Activated CD4-positive, alpha-beta T cell treated with anti-CD3 and anti-CD28 coated beads, Interleukin-2, amount 50 U/mL, for 48 hours (primary cell): ENCODE results near the gene TTC3.

Experiments used
- DNase-seq, 2 experiments: peaks; one replicate each; pipeline ENCODE4 v3.0.0-alpha.2; 2020

Gene TTC3

DNA sequence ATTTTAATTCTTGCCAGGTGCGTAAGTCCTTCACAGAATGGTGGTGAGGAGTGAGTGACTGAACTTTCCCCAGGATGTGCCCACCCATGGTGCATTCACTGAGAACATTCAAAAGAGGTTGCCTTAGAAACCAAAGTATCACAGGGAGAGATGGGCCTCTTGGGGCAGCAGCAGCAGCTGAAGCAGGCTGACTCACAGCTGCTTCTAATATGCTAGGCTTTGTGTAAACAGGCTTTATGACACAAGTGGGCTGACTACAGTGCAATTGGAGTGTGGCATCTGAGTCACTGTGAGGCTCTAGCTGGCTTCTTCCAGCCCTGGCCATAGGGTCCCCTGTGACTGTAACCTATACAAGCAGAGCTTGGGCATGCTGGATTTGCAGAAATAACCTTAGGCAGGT lies 12.8 kb upstream of the TTC3 start:
- DNase-seq = no peak

GRCh38 chr21:37061926-37062592 lies 11.0 kb upstream of the TTC3 start:
- no peak for DNase-seq

- no peak for DNase-seq
These were observed 10.5 kb upstream of the TTC3 start for GRCh38 chr21:37062593-37062935.

DNA sequence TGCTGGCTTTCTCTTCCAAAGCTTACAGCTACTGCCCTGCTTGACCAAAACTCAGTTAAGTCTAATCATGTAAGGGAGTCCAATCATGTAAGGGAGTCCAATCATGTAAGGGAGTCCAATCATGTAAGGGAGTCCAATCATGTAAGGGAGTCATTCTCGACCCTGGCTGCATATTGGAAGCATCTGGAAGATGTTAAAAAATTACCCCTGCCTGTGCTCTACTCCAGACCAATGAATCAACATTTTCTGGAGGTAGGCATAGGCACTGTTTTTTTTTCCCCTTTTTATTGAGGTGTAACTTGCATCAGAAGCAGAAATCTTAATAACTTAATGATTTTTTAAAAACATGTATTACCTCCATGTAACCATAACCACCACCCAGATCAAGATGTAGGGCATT lies 9.6 kb upstream of the TTC3 start:
- DNase-seq = no peak

DNA sequence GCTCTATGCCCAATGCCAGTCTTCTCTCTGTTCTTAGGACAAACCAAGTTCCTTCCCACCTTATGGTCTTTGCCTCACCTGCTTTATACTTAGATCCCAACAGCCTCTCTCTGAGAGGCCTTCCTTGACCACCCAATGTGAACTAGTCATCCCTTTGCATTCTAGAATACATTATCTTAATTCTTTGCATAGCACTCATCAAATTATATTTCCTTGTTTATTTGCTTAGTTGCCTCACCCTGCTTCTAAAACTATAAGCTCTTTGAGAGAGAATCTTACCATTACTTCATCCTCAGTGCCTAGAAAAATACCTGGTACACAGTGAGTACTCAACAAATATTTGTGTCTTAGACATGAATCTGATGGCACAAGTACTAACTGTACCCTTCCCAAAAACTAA lies 8.2 kb upstream of the TTC3 start:
- no peak for DNase-seq

DNA sequence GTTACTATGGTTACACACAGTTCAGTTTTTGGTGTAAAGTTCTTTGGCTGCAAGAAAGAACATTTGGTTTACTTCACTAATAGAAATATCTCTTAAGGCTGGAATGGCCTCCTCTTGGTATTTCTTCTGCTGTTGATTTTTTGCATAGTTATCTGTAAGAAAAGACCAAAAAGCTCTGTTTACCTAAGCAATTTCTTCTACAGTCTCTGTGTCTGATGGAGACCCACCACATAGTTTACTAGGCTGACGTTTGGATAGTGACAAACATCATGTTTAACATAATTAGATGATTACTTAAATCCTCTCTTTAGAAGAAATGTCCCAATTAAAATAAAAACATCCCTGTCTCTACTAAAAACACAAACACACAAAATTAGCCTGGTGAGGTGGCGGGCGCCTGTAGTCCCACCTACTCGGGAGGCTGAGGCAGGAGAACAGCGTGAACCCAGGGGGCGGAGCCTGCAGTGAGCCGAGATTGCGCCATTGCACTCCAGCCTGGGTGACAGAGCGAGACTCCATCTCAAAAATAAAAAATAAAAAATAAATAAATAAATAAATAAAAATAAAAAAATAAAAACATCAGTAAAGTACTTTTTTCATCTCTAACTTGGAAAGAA lies 7.4 kb upstream of the TTC3 start:
- no peak for DNase-seq

DNA sequence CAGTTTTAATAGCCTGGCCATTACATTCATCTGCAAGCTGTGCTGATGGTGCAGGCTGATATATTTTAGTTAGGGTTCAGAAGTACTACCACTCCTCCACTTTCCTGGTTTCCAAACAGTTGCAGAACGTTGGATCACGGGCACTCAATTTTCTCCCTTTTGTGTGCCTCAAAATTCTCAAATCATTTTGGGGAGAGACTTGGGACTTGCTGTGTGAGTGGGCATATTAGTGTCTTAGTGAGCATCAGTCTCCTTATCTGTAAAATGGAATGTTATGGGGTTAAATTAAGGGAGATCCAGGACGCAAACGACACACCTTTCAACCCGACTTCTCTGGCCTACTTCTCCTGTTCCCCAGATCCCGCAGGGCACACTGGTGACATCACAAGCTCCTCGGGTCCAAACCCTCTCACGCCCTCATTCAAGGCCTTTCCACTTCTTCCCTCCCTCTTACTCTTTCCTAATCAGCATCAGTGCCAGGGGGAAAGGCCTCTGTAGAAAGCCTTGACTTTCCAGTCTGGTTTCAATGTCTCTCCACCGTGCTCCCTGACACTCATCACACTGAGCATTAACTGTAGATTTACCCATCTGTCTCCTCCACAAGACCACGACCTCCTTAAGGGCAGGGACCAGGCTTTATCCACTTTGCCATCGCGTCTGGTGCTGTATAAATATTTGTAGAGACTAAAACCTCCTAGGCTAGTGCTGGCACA lies 1.3 kb upstream of the TTC3 start:
- peak; percentile 12 to 14 for DNase-seq

- DNase-seq = no peak
These were observed 623 bp upstream of the TTC3 start for GRCh38 chr21:37072274-37072987.

DNA sequence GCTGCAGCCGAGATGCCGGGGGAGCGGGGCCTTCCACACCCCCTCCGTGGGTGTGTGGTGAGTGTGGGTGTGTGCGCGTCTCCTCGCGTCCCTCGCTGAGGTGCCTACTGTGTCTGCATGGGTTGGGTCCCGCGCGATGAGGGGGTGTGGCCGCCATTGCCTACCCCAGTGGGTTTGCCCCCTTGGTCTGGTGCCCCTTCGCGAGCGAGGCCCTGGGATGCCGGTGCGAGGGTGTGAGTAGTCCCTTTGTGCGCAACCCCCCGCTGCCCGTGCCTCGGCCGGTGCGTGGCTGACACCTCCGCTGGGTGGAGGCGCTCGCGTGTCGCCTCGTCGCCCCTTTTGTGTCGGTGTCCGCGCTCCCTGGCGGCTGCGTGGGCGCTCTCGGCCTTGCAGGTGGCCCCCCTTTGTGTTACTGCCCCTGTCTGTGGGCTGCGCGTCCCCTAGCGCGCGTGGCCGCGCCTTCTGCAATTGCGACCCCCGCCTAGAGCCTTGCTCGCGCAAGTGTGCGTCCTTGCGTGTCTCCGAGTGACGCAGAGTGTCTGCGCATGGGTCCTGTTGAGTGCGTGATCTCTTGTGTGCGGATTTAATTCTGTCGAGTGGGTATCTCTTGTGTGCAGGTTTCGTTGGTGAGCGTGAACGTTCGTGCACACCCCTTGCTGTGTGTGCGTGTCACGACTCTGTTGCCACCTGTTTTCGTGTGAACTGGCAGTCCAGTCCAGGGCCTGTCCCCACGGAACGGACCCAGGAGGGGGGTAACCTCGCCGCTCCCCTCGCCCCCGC lies 553 bp downstream of the TTC3 start:
- DNase-seq = peak; percentile 60 to 65

- DNase-seq = no peak
These were observed 1.1 kb downstream of the TTC3 start for GRCh38 chr21:37074197-37074510.

DNA sequence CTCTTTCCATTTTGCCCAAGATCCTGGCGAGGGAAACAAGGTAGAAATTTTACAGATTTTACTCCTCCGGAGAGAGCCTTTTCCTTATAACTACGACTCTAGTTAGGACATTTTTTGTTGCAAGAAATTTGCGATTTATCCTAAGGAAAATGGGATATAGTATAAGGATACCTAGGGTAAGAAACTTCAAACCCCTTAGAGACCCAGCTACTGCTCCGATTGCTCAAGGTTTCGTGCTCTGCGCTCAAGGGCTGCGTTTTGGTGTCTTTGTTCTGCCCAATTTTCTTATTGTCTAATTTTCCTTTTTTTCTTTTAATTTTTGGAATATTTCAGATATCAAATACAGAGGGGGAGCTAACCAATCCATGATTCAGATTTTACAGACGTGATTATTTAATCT lies 1.5 kb downstream of the TTC3 start:
- DNase-seq = no peak

GRCh38 chr21:37075214-37075770 lies 2.2 kb downstream of the TTC3 start:
- DNase-seq = no peak

- no peak for DNase-seq
These were observed 3.2 kb downstream of the TTC3 start for GRCh38 chr21:37076087-37076850.

DNA sequence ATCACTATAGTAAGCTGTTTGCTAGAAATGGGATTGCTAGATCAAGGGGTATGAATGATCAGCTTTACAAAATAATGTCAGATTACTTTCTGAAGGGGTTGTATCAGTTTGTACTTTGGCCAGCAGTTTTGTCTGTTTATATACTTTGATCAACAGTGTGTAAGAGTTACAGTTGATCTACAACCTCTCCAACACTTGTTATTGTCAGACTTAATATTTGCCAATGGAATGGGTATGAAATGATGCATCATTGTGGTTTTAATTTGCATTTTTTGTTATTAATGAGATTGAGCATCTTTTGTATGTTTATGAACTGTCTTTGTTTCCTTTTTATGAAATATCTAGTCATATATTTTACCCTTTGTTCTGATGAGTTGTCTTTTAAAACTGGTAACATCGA lies 4.3 kb downstream of the TTC3 start:
- no peak for DNase-seq

DNA sequence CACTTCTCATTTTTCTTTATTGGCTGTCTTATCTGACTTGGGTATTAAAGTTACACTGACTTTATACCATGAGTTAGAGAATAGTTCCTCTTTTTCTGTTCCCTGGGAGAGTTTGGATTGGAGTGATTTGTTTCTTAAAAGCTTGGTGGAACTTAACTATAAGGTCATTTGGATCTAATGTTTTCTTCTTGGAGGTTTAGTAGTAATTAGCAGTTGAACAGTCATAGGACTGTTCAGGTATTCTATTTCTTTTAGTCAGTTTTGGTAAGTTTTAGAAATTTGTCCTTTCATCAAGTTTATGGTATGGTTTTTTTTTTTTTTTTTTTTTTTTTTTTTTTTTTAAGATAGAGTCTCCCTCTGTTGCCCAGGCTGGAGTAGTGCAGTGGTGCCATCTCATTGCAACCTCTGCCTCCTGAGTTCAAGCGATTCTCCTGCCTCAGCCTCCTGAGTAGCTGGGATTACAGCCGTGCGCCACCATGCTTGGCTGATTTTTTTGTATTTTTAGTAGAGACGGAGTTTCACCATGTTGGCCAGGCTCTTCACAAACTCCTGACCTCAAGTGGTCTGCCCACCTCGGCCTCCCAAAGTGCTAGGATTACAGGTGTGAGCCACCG lies 6.3 kb downstream of the TTC3 start:
- DNase-seq = no peak

GRCh38 chr21:37082375-37082774 lies 9.3 kb downstream of the TTC3 start:
- no peak for DNase-seq

- DNase-seq = no peak
These were observed 9.9 kb downstream of the TTC3 start for GRCh38 chr21:37082856-37083528.

- no peak for DNase-seq
These were observed 12.7 kb downstream of the TTC3 start for GRCh38 chr21:37085726-37086125.

DNA sequence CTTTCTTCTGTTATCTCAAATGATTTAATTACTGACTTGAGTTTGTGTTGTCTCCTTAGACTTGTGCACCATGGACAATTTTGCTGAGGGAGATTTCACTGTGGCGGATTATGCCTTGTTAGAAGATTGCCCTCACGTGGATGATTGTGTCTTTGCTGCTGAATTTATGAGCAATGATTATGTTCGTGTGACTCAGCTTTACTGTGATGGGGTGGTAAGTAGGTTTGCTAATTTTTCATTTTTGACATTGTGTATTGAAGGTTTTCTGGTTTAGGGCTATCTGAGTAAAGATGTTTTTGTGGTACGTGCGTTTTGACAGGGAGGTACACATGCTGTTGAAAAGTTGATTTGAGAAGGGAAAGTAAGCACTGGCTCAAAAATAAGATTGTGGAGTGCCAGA lies 14.1 kb downstream of the TTC3 start:
- no peak for DNase-seq

- no peak for DNase-seq
These were observed 15.2 kb downstream of the TTC3 start for GRCh38 chr21:37088186-37088735.

DNA sequence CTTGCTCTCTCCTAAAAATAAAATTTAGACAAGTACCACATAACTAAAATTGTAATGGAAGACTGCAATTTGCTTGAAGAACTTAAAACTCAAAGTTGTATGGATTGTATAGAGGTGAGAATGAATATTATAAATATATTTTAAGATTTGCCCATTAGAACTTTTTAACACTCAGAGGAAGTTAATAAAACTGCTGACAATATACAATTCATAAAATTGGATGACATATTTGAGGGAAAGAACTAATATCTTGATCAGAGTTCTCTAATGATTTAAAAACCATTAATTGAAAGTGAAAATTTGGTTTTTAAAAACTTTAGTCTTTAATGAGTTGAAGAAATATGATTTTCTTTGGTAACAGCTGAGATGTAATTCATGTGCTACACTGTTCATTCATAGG lies 20.9 kb downstream of the TTC3 start:
- no peak for DNase-seq
